Measurements from ENCODE around the gene SPATA45.

DNA sequence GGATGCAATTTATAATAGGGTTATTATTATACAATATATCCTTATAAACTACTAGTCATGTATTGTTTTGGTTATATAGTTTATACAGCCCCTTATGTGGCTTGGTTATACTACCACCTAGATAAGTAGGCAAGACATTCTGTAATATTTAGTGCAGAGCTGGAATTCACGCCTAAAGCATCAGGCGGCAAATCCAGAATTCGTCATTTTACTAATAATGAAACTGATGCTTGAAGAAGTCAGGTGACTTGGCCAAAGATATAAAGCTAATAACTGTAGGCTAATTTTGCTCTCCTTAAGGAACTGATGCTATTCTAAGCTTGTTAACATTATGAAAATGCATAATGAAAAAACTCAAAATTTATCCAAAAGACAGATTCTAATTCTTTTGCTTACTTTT lies 66.7 kb downstream of the SPATA45 start:
- TF ChIP-seq EZH2 (IDR thresholded peaks at IDR 0.05; ENCODE audit: low read length, unreplicated experiment) (no peak), EZH2phosphoT487 (IDR thresholded peaks at IDR 0.05; ENCODE audit: borderline replicate concordance, low read length) (no peak)
- TF ChIP-seq, protein P1, sequence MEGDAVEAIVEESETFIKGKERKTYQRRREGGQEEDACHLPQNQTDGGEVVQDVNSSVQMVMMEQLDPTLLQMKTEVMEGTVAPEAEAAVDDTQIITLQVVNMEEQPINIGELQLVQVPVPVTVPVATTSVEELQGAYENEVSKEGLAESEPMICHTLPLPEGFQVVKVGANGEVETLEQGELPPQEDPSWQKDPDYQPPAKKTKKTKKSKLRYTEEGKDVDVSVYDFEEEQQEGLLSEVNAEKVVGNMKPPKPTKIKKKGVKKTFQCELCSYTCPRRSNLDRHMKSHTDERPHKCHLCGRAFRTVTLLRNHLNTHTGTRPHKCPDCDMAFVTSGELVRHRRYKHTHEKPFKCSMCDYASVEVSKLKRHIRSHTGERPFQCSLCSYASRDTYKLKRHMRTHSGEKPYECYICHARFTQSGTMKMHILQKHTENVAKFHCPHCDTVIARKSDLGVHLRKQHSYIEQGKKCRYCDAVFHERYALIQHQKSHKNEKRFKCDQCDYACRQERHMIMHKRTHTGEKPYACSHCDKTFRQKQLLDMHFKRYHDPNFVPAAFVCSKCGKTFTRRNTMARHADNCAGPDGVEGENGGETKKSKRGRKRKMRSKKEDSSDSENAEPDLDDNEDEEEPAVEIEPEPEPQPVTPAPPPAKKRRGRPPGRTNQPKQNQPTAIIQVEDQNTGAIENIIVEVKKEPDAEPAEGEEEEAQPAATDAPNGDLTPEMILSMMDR (conservative IDR thresholded peaks at IDR 0.05; ENCODE audit: low read depth, low read length), result no peak
